Measurements from ENCODE around the gene MGLL.

GRCh38 chr3:127799476-127800222 is 22.7 kb downstream of the MGLL start:
- TF ChIP-seq CTCF (IDR thresholded peaks at IDR 0.05 in 8 of 11, conservative IDR thresholded peaks at IDR 0.05 in 3 of 11) (no peak), POLR2A (IDR thresholded peaks at IDR 0.05) (no peak)
